Measurements from ENCODE around the gene FAM228A. TPM values are rescaled to one million over a fixed set of nuclear protein-coding genes. Genes with fewer than 3 reads are reported as not detected.

The FAM228A gene
- total RNA-seq, 1 donor from 2014 or later: 0.20 TPM

DNA sequence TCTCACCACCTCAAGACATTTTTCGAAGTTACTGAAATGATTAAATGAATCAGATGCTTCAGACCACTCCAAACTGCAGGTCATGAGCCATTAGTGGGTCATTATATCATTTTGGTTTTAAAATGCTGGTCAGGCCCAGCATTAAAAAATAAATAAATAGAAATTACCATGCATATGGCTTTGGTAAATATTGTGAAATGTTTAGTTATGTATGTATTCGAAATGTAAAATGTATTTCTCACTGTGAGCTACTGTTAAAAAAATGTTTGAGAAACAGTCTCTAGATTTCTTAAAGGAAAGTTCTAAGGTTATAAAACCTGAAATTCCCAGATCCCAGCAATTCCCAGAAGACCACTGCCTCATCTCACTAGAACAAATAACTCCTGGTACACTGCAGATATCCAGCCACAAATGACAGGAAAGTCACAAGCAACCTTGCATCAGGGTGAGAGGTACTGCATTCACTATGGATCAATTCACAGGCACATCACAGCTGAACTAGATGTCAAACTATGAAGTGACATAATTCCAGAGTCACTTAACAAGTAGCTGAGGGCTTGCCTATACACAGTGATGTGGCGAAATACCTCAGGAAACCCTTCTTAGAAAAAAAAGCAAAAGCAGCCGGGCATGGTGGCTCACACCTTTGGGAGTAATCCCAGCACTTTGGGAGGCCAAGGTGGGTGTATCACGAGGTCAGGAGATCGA lies 46.6 kb downstream of the FAM228A start:
- DNase-seq (ENCODE audit: low spot score): no peak
- ATAC-seq: no peak

DNA sequence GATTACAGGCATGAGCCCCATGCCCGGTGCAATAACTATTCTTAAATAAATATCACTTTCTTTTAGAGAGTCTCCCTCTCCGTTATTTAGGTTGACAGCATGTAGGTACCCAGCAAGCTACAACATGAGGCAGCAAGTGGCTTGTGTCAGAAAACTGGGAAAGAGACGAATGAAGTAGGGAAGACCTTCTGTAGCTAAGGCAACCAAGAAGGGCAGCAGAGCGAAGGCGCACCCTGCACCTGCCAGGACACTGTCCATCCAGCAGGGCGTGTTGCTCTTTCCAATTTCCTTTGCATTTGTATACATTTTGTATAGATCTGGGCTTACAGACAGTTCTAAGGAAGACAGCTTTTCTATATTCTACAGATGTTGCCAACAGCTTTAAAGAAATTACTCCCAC lies 48.1 kb downstream of the FAM228A start:
- DNase-seq (ENCODE audit: low spot score) (no peak), ATAC-seq (no peak)

DNA sequence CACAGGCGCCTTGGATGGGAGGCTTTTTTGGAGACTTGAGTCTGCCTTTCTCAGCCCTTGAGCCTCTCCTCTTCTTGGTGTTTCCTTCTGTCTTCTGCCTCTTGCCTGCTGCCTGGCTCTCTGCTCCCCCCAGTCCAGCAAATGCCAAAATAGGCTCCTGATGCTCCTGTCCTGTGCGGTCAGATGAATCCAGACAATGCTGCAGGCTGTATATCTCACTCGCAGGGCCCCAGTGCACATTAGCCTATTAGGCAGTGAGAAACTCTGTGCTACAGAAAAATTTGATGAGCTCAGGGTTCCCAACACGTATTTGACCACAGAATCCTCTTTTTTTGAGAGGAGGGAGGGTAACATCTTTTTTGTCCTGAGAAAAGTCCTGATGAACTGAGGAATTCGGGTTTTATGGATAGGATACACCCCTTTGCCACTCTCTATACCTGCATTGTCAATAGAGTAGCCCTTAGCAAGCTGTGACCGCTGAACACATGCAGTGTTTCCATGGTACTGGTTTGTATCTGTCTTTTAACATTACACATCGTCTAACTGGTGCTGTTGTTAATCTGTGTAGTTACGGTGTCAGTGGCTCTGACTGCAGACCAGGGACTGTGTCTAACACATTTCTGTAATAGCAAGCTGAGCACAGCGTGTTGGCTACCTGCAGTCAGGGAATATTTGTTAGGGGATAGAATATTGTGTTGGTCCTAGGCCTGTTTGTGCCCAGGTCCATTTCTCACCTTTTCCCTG lies 50.8 kb downstream of the FAM228A start:
- ATAC-seq: no peak

DNA sequence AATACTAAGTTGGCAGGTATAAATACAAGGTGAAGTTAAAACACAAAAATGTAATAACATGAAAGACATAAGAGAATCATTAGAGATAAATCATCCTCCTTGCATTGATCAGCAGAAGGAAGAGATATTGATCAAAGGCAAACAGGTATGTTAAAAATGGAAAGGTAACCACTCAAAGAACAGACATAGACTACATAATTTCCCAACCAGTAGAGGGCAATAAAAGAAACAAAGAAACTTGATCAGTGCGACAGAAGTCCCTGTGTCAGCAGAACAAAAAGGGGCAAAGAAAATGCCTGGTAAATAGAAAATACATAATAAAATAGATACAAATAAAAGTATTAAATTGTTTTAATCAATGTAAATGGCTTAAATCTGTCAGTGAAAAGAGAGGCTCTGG lies 53.6 kb downstream of the FAM228A start:
- ATAC-seq (peak; percentile 69), DNase-seq (ENCODE audit: low spot score) (no peak)

More for the DNA sequence above, 50.8 kb downstream of the FAM228A start:
- DNase-seq (ENCODE audit: low spot score): no peak

DNA sequence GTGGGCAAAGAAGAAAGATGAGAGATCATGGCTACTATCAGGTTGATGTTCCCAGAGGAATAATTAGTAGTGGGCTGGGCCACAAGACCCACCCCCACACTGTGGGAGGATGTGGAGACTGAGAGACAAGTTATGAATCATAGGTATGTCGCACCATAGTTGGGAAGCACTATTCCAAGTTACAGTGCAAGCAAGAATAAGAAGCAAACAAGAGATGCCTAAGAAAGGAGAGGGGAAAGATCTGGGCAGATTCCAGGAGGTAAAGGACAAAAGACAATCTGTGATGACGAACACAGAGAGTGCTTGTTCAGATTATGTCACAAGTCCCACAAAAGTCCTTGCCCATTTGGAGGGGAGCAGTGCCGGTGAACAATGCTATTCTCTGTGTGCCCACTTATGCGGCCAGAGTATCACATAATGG lies 56.6 kb downstream of the FAM228A start:
- DNase-seq (ENCODE audit: low spot score) (no peak), ATAC-seq (no peak)

DNA sequence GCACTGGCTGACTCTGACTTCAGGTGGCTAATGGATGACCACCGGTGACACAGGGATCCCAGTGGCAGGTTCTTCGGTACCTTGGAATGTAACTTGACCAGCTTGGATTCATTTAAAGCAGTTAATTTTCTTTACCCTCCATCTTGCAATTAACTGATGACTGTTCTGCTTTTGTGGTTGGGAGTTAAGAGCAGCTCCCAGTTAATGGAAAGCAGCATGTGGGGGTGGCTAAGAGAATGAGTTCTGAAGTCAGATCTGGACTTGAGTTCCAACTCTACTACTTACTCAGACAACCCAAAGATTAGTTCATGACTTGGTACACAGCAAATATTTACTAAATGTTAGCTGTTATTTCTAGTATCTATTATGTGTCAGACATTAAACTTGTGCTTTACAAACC lies 58.5 kb downstream of the FAM228A start:
- ATAC-seq: no peak
- no peak for DNase-seq (ENCODE audit: low spot score)

DNA sequence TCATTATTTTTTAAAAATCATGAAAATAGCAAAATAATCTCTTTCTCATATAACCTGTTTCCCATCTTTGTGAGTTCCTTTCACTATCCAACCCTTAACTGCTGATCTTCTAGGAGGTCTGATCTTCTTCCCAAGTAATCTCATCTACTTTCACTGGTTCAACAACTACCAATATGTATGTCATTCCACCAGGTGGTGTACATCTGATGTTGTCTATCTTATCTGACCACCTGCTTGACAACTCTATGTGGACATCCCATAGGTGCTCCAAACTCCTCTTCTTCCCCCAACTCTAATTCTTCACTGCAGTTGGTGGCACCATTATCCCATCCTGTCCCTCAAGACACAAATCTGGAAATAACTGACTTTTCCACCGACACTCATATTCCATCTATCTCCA lies 62.5 kb downstream of the FAM228A start:
- ATAC-seq: peak; percentile 46
- no peak for DNase-seq (ENCODE audit: low spot score)

DNA sequence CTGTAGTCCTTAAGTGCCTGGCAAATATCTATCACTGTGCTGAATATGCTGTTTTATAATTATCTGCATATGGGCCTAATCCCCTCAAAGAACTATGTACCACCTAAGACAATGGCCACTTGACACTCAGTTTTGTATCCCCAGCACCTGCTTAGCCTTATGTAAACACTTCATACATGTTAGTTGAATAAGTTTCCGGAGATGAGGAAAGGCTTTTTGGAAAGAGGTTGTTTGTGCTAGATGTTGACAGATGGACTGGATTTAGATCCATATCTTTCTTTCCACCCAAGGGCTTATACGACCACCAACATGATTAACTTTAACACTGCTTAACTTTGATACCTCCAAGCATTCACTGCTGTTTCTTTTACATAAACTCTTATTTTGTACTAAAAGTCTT lies 63.3 kb downstream of the FAM228A start:
- ATAC-seq (no peak), DNase-seq (ENCODE audit: low spot score) (no peak)

DNA sequence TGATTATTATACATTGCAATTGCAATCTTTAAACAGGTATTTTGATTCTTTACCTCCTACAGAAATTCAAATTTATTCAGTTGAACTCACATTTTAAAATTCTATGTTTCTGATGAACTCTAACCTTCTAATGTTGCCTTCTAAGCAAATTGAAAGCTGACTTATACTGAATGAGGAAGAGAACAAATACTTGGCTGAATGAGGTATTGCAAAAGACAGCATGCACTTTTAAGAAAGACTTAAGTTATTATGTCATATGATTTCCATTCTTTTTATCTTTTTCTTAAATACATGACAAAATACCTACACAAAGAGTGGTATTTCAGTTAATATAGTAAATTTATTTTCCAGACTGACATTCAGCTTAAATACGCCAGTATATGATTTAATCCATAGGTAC lies 64.7 kb downstream of the FAM228A start:
- no peak for ATAC-seq

More for the DNA sequence above, 64.7 kb downstream of the FAM228A start:
- DNase-seq (ENCODE audit: low spot score): no peak

Other genes with a start within 250 kb of the FAM228A start
- gene ATAD2B, start 247.9 kb upstream of the FAM228A start, total RNA-seq: 11.1 TPM
- 6.1 TPM for gene UBXN2A, start 234.6 kb upstream of the FAM228A start, total RNA-seq
- gene MFSD2B, start 165.0 kb upstream of the FAM228A start, total RNA-seq: not detected
- gene WDCP, start 127.7 kb upstream of the FAM228A start, total RNA-seq: 6.8 TPM
- gene FKBP1B, start 125.3 kb upstream of the FAM228A start, total RNA-seq: 9.5 TPM
- 28.1 TPM for gene SF3B6, start 98.7 kb upstream of the FAM228A start, total RNA-seq
- gene TP53I3, start 90.2 kb upstream of the FAM228A start, total RNA-seq: 8.0 TPM
- gene PFN4, start 51.7 kb upstream of the FAM228A start, total RNA-seq: 0.45 TPM
- 2.6 TPM for gene FAM228B, start 51.6 kb upstream of the FAM228A start, total RNA-seq
- gene ITSN2, start 185.5 kb downstream of the FAM228A start, total RNA-seq: 21.7 TPM